Measurements from ENCODE around the gene IZUMO4.

- TF ChIP-seq, protein P1, sequence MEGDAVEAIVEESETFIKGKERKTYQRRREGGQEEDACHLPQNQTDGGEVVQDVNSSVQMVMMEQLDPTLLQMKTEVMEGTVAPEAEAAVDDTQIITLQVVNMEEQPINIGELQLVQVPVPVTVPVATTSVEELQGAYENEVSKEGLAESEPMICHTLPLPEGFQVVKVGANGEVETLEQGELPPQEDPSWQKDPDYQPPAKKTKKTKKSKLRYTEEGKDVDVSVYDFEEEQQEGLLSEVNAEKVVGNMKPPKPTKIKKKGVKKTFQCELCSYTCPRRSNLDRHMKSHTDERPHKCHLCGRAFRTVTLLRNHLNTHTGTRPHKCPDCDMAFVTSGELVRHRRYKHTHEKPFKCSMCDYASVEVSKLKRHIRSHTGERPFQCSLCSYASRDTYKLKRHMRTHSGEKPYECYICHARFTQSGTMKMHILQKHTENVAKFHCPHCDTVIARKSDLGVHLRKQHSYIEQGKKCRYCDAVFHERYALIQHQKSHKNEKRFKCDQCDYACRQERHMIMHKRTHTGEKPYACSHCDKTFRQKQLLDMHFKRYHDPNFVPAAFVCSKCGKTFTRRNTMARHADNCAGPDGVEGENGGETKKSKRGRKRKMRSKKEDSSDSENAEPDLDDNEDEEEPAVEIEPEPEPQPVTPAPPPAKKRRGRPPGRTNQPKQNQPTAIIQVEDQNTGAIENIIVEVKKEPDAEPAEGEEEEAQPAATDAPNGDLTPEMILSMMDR (IDR thresholded peaks at IDR 0.05) = no peak
- no peak for TF ChIP-seq EP300 (IDR thresholded peaks at IDR 0.05)
- TF ChIP-seq POLR2A (IDR thresholded peaks at IDR 0.05) = no peak
Measured at GRCh38 chr19:2116507-2116906, 19.8 kb downstream of the IZUMO4 start.
